HG03558 (cell line): Measurements from ENCODE around the gene SYNE1.

Experiments used
- ATAC-seq: cut with Tn5 transposase; IDR thresholded peaks from one replicate; pipeline ENCODE4 v1.9.1; 2021; ENCODE audit warnings: moderate number of reproducible peaks; ENCODE audit not compliant: unreplicated experiment; ENCODE audit errors: extremely low read depth

The SYNE1 gene

GRCh38 chr6:152391179-152391880, 245.8 kb downstream of the SYNE1 start:
- ATAC-seq: no peak

GRCh38 chr6:152387091-152387490, 250.1 kb downstream of the SYNE1 start:
- ATAC-seq: no peak

- ATAC-seq: no peak
Observed at GRCh38 chr6:152386131-152386530, 251.0 kb downstream of the SYNE1 start.

GRCh38 chr6:152380993-152381898, 255.9 kb downstream of the SYNE1 start:
- ATAC-seq: no peak

DNA sequence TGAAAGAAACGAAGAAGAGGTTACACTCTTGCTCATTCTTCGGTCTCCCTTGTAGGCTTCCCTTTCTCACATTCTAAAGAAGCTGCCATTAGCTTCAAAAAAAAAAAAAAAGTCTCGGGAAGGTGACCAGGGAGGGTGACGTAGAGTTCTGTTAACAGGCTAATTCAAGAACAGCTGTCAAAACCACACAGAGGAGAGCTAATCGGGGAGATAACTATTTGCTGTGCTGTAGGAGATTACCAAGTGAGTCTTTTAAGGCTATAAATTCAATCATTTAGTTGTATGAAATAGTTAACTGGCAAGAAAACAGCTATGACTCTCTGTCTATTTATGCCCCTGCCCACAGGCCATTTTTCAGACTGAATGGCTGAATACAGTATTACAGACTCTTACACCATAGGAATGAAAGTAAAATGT, 256.8 kb downstream of the SYNE1 start:
- no peak for ATAC-seq

GRCh38 chr6:152379423-152379822, 257.7 kb downstream of the SYNE1 start:
- no peak for ATAC-seq

DNA sequence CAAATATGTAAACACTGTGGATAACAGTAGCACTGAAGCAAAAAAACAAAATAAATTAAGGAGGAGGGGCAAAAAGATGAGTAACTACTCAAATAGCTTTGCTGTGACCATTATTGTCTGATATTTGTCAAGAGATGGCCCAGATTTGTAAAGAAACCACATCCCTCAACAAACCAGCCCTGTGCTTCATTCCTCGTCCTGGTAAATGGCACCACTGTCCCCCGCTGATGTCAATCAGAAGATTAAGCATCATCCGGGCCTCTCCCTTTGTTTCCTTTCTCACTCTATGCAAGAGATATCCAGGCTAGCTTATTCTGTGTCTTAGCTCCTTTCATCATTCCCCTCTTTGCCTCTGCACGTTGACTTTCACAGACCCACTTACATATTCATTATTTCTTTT, 259.0 kb downstream of the SYNE1 start:
- no peak for ATAC-seq

DNA sequence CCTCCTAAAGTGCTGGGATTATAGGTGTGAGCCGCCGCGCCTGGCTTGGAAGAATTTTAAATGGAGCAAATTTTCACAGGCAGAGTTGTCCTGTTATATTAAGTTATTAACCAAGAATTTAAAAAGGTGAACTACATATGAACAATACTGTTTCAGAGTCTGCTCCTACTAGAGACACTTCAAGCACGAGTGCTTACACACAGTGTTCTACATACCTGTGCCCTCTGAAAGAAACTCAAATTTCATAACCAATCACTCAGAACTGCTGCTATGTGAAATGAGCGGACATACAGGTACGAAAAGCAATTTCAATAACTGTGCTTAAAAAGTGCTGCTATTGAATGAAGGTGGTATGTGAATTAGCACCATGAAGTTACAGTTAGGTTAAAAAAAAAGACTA, 262.0 kb downstream of the SYNE1 start:
- no peak for ATAC-seq

GRCh38 chr6:152372945-152373344, 264.2 kb downstream of the SYNE1 start:
- no peak for ATAC-seq

DNA sequence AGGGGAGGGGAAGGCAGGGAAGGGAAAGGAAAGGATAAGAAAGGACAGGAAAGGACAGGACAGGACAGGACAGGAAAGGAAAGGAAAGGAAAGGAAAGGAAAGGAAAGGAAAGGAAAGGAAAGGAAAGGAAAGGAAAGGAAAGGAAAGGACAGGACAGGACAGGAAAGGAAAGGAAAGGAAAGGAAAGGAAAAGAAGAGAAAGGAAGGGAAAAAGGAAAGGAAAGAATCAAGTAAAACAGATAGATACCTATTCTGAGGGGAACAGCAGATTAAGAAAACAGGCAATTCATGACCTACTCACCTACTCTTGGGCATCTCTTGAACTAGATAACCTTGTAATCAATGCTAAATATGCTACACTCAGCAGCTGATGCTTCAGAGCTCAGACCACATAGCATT, 265.4 kb downstream of the SYNE1 start:
- ATAC-seq: no peak

DNA sequence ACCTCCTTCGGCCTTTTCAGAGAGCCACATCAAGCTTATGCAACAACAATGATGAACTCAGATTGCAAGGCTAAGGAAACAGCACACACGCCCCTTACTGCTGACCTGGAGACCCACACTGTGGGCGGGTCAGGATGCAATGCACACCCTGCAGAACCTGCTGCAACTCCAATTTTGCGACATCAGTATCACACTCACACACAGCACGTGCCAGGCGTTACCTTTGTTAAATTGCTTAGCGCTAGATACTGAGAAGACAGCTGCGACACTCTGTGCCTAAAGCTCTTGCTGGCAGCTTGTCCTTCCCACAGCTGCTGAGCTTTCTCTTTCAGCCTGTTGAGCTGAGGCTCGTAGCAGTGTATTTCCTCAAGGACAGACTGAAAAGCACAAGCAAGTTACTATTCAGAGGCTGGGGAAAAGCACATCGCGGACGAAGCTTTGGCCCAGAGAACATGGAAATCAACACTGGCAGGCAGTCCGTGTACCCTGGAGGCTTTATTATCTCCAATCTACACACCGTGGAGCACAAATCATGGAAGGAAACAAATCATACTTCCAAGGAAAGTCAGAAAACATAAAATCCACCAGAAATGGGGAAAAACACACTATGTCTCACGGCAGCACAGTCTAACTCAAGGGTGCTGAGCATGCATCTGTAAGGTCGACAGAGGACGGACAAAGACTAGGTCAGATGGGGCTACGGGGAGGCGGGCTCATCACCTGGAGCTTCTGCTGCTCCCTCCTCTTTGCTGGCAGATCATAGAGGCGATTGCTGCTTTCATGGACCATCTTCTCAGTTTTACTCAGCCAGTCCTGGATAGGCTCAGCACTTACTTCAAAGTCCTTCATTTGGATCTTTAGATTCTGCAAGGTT, 268.2 kb downstream of the SYNE1 start:
- ATAC-seq: no peak

DNA sequence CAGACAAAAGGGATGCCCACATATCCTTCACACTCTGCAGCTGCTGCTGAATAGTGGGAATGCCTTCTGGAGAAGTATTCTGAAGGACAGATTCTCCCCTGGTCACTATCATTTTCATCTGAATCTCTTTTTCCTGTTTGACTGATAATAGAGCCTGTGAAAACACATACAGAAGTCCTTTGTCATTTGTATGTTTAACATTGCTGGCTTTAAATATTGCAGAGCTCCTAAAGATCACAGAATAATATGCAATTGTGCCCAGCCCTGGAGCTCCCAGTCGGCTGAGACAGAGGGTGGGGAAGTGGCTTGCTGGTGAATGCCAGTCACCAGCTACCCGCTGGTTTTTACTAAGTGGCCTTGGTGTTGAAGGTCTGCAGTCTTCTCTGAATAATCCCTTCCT, 272.3 kb downstream of the SYNE1 start:
- no peak for ATAC-seq

- ATAC-seq: no peak
Observed at GRCh38 chr6:152360034-152360433, 277.1 kb downstream of the SYNE1 start.

DNA sequence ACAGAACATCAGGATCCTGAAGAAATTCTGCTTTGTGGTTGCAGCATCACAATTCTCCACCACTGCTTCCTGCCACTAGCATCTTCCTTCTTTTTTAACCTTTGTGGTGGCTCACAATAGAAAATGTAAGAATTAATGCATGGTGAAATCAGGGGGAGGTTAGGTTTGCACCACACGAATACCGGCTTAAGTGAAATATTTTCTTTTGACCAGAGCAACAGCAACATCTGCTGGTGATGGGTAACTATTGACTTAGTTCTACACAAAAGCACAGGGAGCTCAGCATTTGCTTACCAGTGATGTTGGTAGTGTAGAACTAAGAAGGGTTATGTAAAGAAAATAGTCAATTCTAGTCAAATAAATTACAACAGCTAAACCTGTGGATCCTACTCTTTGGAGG, 280.5 kb downstream of the SYNE1 start:
- peak; percentile 70 for ATAC-seq

DNA sequence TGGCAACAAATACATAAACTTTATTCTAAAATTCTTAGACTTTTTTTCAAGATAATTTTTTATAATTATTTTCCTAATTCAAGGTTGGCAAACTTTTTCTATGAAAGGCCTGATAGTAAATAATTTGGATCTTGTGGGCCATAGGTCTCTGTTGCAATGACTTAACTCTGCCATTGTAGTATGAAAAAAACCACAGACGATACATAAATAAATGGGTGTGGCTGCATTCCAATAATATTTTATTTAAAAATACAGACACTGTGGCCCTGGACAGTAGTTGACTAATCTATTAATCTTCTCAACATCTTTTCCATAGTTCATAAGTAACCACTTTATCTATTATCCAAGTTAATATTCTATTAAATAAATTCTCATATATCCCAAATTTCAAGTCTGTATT, 281.1 kb downstream of the SYNE1 start:
- ATAC-seq: no peak

- no peak for ATAC-seq
Observed at GRCh38 chr6:152355166-152355565, 282.0 kb downstream of the SYNE1 start.

GRCh38 chr6:152353440-152353839, 283.7 kb downstream of the SYNE1 start:
- ATAC-seq: no peak

DNA sequence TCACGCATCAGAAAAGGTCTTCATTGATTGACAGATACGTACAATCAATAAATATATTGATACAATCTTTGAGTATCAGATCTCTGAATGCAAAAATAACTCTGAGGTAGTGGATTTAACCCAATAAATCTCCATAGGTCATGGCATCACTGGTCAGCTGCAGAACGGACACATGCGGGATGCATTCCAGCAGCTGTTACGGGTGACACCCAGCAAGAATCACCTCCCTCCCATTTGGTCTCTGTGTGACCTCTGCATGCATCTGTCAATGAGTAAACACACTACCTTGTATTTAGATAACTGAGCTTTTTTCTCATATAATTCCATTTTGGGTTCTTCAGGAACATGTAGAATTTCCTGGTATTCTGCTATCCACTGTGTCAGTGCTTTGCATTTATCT, 285.4 kb downstream of the SYNE1 start:
- ATAC-seq: no peak

- no peak for ATAC-seq
Observed at GRCh38 chr6:152351110-152351509, 286.1 kb downstream of the SYNE1 start.

DNA sequence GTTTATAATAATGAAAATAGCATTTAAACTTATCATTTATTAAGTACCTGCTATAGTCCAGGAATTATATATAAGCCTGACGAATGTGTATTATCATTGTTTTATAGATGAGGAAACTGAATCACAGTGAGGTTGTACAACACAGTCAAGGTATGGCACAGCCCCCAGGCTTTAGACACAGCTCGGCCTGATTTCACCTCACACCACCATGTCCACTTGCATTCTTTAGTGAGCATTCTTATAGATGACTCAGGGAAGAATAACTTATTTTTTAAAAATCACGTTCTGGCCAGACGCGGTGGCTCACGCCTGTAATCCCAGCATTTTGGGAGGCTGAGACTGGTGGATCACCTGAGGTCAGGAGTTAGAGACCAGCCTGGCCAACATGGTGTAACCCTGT, 289.0 kb downstream of the SYNE1 start:
- ATAC-seq: no peak
